Tibial nerve (tissue), 4 donors: ENCODE data around the gene PIP5KL1. TPM values are rescaled to one million over a fixed set of nuclear protein-coding genes. Genes with fewer than 3 reads are reported as not detected.
A peak's percentile ranks its signal among the peaks of the same experiment; 100 is the strongest.

Experiments
- DNase-seq, 2 donors: peaks; one replicate each; pipeline ENCODE4 v3.0.0-alpha.2; 2019; ENCODE audit warnings: low spot score in 2 of 2
- H3K27ac ChIP-seq, 4 donors: fragments of 200-600 bp; sonication (generic) in 3 of 4; one replicate each; pipeline ENCODE4 v1.5.1; 2017 to 2019; ENCODE audit warnings: mild to moderate bottlenecking in 1 of 4
- H3K27me3 ChIP-seq, 2 donors: fragments of 200-600 bp; sonication (generic) in 1 of 2; one replicate each; pipeline versions ENCODE4 v1.5.1 to v1.6.0; 2017 to 2019
- H3K36me3 ChIP-seq, 3 donors: fragments of 200-600 bp; sonication (generic); one replicate each; pipeline ENCODE4 v1.5.1; 2018 to 2019
- H3K4me1 ChIP-seq, 4 donors: fragments of 200-600 bp; sonication (generic) in 3 of 4; one replicate each; pipeline ENCODE4 v1.5.1; 2017 to 2019
- H3K4me3 ChIP-seq, 4 donors: fragments of 200-600 bp; sonication (generic) in 3 of 4; one replicate each; pipeline ENCODE4 v1.5.1; 2017 to 2019; ENCODE audit warnings: mild to moderate bottlenecking in 1 of 4, moderate library complexity in 1 of 4
- H3K9me3 ChIP-seq, 4 donors: fragments of 200-600 bp; sonication (generic) in 3 of 4; one replicate each; pipeline ENCODE4 v1.5.1; 2017 to 2019
- EP300 ChIP-seq, 2 donors: sonication (generic); formaldehyde crosslinking; IDR thresholded peaks; one replicate each; pipeline ENCODE4 v1.6.1; 2017; ENCODE audit warnings: antibody characterized with exemption in 2 of 2, mild to moderate bottlenecking in 1 of 2
- POLR2A ChIP-seq, 2 donors: fragments of 450-650 bp; IDR thresholded peaks; one replicate each; pipeline ENCODE4 v1.6.1; 2017; ENCODE audit warnings: antibody characterized with exemption in 2 of 2, mild to moderate bottlenecking in 2 of 2, moderate library complexity in 2 of 2
- WGBS, 2 donors: methylation state at CpG; one replicate each; pipeline ENCODE4 v1.1.5; 2018; 5-methylcytosine and 5-hydroxymethylcytosine counted together
- total RNA-seq, 4 donors: library from RNA; depleted of rRNA; stranded (reverse); fragments of >200 nt; gene quantifications; one replicate each; pipeline ENCODE4 v1.1.0, GENCODE V29; 2016
- TF ChIP-seq, protein P1 (sequence below), 5 experiments: fragments of 200-600 bp in 3 of 5; fragments of 450-650 bp in 2 of 5; sonication (generic) in 3 of 5; IDR thresholded peaks; one replicate each; pipeline ENCODE4 v1.5.1; 2016 to 2019; ENCODE audit warnings: antibody characterized with exemption in 5 of 5, mild to moderate bottlenecking in 3 of 5, moderate library complexity in 2 of 5

PIP5KL1 gene
- total RNA-seq, 4 donors from 2014 or later: 0.59 TPM; not detected in 3

- Histone ChIP-seq H3K4me3 (peak overlapping the region; percentile 9 to 34 (median 22)), H3K36me3 (peaks cover 0 to 9% (median 0%) of the 10 kb centered on the region in 3 donors), H3K4me1 (peaks cover 0 to 98% (median 65%) of the 10 kb centered on the region in 4 donors), H3K9me3 (no peaks in the 10 kb centered on the region), H3K27me3 (no peaks in the 10 kb centered on the region), H3K27ac (peak overlapping the region; percentile 76 to 99 (median 90))
- WGBS, 2 donors: 37 to 40% methylated on average over 19 to 21 of the region's 21 CpGs
- TF ChIP-seq POLR2A (IDR thresholded peaks at IDR 0.05) (peak; percentile 32 to 51), EP300 (IDR thresholded peaks at IDR 0.05) (peak; percentile 69 to 98)
- TF ChIP-seq, protein P1, sequence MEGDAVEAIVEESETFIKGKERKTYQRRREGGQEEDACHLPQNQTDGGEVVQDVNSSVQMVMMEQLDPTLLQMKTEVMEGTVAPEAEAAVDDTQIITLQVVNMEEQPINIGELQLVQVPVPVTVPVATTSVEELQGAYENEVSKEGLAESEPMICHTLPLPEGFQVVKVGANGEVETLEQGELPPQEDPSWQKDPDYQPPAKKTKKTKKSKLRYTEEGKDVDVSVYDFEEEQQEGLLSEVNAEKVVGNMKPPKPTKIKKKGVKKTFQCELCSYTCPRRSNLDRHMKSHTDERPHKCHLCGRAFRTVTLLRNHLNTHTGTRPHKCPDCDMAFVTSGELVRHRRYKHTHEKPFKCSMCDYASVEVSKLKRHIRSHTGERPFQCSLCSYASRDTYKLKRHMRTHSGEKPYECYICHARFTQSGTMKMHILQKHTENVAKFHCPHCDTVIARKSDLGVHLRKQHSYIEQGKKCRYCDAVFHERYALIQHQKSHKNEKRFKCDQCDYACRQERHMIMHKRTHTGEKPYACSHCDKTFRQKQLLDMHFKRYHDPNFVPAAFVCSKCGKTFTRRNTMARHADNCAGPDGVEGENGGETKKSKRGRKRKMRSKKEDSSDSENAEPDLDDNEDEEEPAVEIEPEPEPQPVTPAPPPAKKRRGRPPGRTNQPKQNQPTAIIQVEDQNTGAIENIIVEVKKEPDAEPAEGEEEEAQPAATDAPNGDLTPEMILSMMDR (IDR thresholded peaks at IDR 0.05): no peak
- DNase-seq: peak in 1 of 2 donors; percentile 69
These were observed 20.1 kb upstream of the PIP5KL1 start for GRCh38 chr9:127950513-127951289.

GRCh38 chr9:127949827-127950512, 19.4 kb upstream of the PIP5KL1 start:
- Histone ChIP-seq H3K27ac (peak overlapping the region; percentile 76 to 99 (median 90)), H3K4me1 (peaks cover 0 to 98% (median 58%) of the 10 kb centered on the region in 4 donors)
- DNase-seq: no peak

DNA sequence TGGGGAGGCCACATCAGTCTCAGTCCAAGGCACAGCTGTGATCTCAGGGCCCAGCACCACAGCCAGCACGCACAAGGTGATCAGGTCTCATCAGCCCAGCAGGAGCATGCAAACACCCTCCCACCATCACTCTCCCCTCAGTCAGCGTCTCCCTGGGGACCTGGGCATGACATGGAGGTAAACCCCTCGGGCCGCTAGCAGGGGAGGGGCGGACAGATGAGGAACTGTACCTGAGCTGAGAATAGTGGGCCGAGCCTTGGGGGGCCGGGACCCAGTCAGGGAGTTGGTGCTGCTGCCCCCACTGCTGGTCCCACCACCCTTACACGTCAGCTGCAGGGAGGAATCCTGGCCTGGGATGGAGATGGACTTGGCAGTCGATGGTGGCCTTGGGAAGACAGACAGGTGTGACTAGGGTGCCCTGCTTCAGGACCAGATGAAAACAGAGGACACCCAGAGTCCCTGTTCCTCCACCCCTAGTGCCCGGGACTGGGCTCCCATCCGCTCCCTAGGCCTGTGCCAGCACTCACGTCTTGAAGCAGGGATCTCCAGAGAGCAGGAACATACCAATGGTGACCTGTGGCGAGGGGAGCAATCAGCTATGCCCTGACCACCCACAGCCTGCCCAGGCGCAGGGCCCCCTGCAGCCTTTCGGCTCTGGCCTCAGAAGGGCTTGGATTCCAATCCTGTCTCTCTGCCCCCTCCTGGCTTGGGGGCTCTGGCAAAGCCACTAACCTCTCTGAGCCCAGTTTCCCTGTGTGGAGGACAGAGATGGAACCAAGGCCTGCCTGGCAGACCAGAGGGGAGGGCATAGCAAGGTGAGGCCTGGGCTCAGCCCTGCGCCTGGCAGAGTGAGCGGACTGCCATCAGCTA, 17.5 kb upstream of the PIP5KL1 start:
- peak overlapping the region in 2 of 4 donors; percentile 18 to 34 for H3K4me3 ChIP-seq
- peak overlapping the region; percentile 54 to 99 (median 87) for H3K27ac ChIP-seq
- 50 to 64% methylated on average over 13 to 17 of the region's 17 CpGs for WGBS, 2 donors

More at GRCh38 chr9:127949827-127950512, 19.4 kb upstream of the PIP5KL1 start:
- TF ChIP-seq, protein P1 (IDR thresholded peaks at IDR 0.05): no peak
- TF ChIP-seq EP300 (IDR thresholded peaks at IDR 0.05) (no peak), POLR2A (IDR thresholded peaks at IDR 0.05) (no peak)
- Histone ChIP-seq H3K36me3 (peaks cover 0 to 16% (median 0%) of the 10 kb centered on the region in 3 donors), H3K4me3 (peak overlapping the region; percentile 9 to 34 (median 22)), H3K27me3 (no peaks in the 10 kb centered on the region), H3K9me3 (no peaks in the 10 kb centered on the region)
- WGBS, 2 donors: 40 to 45% methylated on average over 17 of the region's 17 CpGs

GRCh38 chr9:127946728-127947127, 16.2 kb upstream of the PIP5KL1 start:
- H3K27me3 ChIP-seq: no peaks in the 10 kb centered on the region
- H3K9me3 ChIP-seq: no peaks in the 10 kb centered on the region
- peaks cover 0 to 46% (median 6%) of the 10 kb centered on the region in 3 donors for H3K36me3 ChIP-seq
- no peak overlapping the region for H3K4me3 ChIP-seq
- DNase-seq: no peak
- H3K27ac ChIP-seq: peak overlapping the region; percentile 56 to 99 (median 78)
- TF ChIP-seq, protein P1 (IDR thresholded peaks at IDR 0.05): no peak
- TF ChIP-seq POLR2A (IDR thresholded peaks at IDR 0.05) (no peak), EP300 (IDR thresholded peaks at IDR 0.05) (no peak)
- H3K4me1 ChIP-seq: peaks cover 0 to 97% (median 40%) of the 10 kb centered on the region in 4 donors
- WGBS, 2 donors: 28 to 35% methylated on average over 3 of the region's 3 CpGs

More for the DNA sequence above, 17.5 kb upstream of the PIP5KL1 start:
- no peak for DNase-seq
- TF ChIP-seq, protein P1 (IDR thresholded peaks at IDR 0.05): no peak
- TF ChIP-seq EP300 (IDR thresholded peaks at IDR 0.05): no peak
- TF ChIP-seq POLR2A (IDR thresholded peaks at IDR 0.05): no peak
- no peaks in the 10 kb centered on the region for H3K9me3 ChIP-seq
- peaks cover 0 to 34% (median 0%) of the 10 kb centered on the region in 3 donors for H3K36me3 ChIP-seq
- peaks cover 0 to 98% (median 48%) of the 10 kb centered on the region in 4 donors for H3K4me1 ChIP-seq
- no peaks in the 10 kb centered on the region for H3K27me3 ChIP-seq
